ENCODE results near the gene FLCN. TPM values are rescaled to one million over a fixed set of nuclear protein-coding genes. Genes with fewer than 3 reads are reported as not detected.
A peak's percentile ranks its signal among the peaks of the same experiment; 100 is the strongest.

FLCN gene
- polyA plus RNA-seq, 1 donor from 2014 or later = 34.0 TPM

- Histone ChIP-seq H2AFZ (ENCODE audit: low read depth, low read length) (no peak overlapping the region), H3K9me3 (ENCODE audit: low read length) (no peaks in the 10 kb centered on the region), H3K4me3 (ENCODE audit: low read length) (peak overlapping the region; percentile 100), H3F3A (ENCODE audit: insufficient read depth, low read length, poor library complexity, severe bottlenecking) (no peaks in the 10 kb centered on the region), H3K27ac (ENCODE audit: low read length) (no peak overlapping the region), H3K9ac (ENCODE audit: low read length) (peak overlapping the region; percentile 96), H3K9me2 (ENCODE audit: insufficient read depth, low read length) (no peaks in the 10 kb centered on the region), H4K20me1 (ENCODE audit: insufficient read depth) (no peaks in the 10 kb centered on the region), H3K79me2 (replicated peaks; ENCODE audit: insufficient read depth, low read length) (peaks cover 22% of the 10 kb centered on the region), H3K27me3 (ENCODE audit: insufficient read depth, low read depth, low read length) (no peaks in the 10 kb centered on the region), H3K36me3 (ENCODE audit: insufficient read depth, low read length) (no peaks in the 10 kb centered on the region), H3K4me2 (ENCODE audit: low read length) (peak overlapping the region; percentile 94)
- TF ChIP-seq, protein P1, sequence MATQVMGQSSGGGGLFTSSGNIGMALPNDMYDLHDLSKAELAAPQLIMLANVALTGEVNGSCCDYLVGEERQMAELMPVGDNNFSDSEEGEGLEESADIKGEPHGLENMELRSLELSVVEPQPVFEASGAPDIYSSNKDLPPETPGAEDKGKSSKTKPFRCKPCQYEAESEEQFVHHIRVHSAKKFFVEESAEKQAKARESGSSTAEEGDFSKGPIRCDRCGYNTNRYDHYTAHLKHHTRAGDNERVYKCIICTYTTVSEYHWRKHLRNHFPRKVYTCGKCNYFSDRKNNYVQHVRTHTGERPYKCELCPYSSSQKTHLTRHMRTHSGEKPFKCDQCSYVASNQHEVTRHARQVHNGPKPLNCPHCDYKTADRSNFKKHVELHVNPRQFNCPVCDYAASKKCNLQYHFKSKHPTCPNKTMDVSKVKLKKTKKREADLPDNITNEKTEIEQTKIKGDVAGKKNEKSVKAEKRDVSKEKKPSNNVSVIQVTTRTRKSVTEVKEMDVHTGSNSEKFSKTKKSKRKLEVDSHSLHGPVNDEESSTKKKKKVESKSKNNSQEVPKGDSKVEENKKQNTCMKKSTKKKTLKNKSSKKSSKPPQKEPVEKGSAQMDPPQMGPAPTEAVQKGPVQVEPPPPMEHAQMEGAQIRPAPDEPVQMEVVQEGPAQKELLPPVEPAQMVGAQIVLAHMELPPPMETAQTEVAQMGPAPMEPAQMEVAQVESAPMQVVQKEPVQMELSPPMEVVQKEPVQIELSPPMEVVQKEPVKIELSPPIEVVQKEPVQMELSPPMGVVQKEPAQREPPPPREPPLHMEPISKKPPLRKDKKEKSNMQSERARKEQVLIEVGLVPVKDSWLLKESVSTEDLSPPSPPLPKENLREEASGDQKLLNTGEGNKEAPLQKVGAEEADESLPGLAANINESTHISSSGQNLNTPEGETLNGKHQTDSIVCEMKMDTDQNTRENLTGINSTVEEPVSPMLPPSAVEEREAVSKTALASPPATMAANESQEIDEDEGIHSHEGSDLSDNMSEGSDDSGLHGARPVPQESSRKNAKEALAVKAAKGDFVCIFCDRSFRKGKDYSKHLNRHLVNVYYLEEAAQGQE (IDR thresholded peaks at IDR 0.05; ENCODE audit: borderline replicate concordance) = no peak
- TF ChIP-seq MXI1 (conservative IDR thresholded peaks at IDR 0.05; ENCODE audit: poor library complexity, severe bottlenecking) (no peak), EZH2 (IDR thresholded peaks at IDR 0.05; ENCODE audit: borderline replicate concordance, insufficient read depth, low read length, poor library complexity, severe bottlenecking) (no peak)
Measured at GRCh38 chr17:17235212-17236174, 1.5 kb downstream of the FLCN start.

DNA sequence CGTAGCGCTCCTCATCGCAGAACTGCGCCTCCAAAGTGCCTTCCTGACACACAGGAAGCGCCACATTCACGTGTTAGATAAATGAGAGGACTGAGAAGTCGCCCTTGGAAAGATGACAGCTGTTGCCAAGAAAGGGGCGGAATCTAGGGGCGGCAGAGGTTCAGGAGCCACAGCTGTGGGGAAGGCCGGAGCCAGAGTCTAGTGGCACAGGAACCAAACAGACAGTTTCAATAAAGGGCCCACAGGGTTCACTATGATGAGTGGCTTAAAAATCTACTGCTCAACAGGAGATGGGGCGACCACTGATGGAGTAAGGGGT lies 4.7 kb downstream of the FLCN start:
- Histone ChIP-seq H3K9me2 (ENCODE audit: insufficient read depth, low read length) (no peaks in the 10 kb centered on the region), H3K9ac (ENCODE audit: low read length) (no peak overlapping the region), H2AFZ (ENCODE audit: low read depth, low read length) (no peak overlapping the region), H3K36me3 (ENCODE audit: insufficient read depth, low read length) (no peaks in the 10 kb centered on the region), H3K4me2 (ENCODE audit: low read length) (no peak overlapping the region), H3K4me3 (ENCODE audit: low read length) (no peak overlapping the region), H3F3A (ENCODE audit: insufficient read depth, low read length, poor library complexity, severe bottlenecking) (no peaks in the 10 kb centered on the region), H4K20me1 (ENCODE audit: insufficient read depth) (no peaks in the 10 kb centered on the region), H3K27ac (ENCODE audit: low read length) (no peak overlapping the region), H3K27me3 (ENCODE audit: insufficient read depth, low read depth, low read length) (no peaks in the 10 kb centered on the region), H3K9me3 (ENCODE audit: low read length) (no peaks in the 10 kb centered on the region), H3K79me2 (replicated peaks; ENCODE audit: insufficient read depth, low read length) (peaks cover 22% of the 10 kb centered on the region)
- no peak for TF ChIP-seq SMC3 (conservative IDR thresholded peaks at IDR 0.05; ENCODE audit: poor library complexity)
- TF ChIP-seq POLR2AphosphoS5 (IDR thresholded peaks at IDR 0.05) = no peak
- TF ChIP-seq RAD21 (conservative IDR thresholded peaks at IDR 0.05) = no peak

DNA sequence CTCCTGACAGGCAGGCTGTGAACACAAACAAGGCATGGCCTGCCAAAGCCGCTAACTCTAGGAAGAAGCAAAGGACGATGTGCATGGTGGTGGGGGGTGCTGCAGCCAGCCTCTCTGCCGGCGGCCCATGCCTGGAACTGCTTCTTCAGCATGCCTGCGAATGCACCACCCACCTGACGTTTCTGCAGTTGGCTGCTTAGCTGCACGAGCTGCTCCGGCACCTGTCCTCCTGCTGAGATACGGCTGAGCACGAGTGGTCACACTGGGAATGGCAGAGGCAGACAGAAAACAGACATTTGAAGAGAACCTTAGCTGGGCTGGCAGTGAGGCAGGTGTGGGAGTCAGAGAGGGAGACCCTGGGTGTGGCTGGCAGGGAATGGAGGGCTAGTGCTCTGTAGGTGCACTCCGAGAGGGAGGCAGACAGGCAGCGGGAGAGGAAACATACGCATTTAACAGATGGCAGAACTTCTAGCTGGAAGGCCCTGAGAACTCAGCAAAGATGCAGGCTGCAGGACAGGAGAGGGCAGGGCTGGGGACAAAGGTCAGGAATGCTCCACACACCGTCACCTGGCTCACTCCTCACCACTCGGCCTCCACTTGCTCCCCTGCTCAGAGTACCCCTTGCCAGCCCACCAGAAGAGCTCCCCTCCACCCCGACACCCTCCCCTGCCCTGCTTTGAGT lies 5.2 kb downstream of the FLCN start:
- Histone ChIP-seq H3K36me3 (ENCODE audit: insufficient read depth, low read length) (no peaks in the 10 kb centered on the region), H3K4me3 (ENCODE audit: low read length) (no peak overlapping the region), H3F3A (ENCODE audit: insufficient read depth, low read length, poor library complexity, severe bottlenecking) (no peaks in the 10 kb centered on the region), H3K27me3 (ENCODE audit: insufficient read depth, low read depth, low read length) (no peaks in the 10 kb centered on the region), H3K9me2 (ENCODE audit: insufficient read depth, low read length) (no peaks in the 10 kb centered on the region), H3K79me2 (replicated peaks; ENCODE audit: insufficient read depth, low read length) (peaks cover 21% of the 10 kb centered on the region), H3K4me2 (ENCODE audit: low read length) (no peak overlapping the region), H3K9ac (ENCODE audit: low read length) (no peak overlapping the region), H4K20me1 (ENCODE audit: insufficient read depth) (no peaks in the 10 kb centered on the region), H2AFZ (ENCODE audit: low read depth, low read length) (no peak overlapping the region), H3K9me3 (ENCODE audit: low read length) (no peaks in the 10 kb centered on the region), H3K27ac (ENCODE audit: low read length) (no peak overlapping the region)
- TF ChIP-seq MXI1 (conservative IDR thresholded peaks at IDR 0.05; ENCODE audit: poor library complexity, severe bottlenecking) (no peak), RAD21 (conservative IDR thresholded peaks at IDR 0.05) (no peak), EZH2 (IDR thresholded peaks at IDR 0.05; ENCODE audit: borderline replicate concordance, insufficient read depth, low read length, poor library complexity, severe bottlenecking) (no peak)
- TF ChIP-seq, protein P2, sequence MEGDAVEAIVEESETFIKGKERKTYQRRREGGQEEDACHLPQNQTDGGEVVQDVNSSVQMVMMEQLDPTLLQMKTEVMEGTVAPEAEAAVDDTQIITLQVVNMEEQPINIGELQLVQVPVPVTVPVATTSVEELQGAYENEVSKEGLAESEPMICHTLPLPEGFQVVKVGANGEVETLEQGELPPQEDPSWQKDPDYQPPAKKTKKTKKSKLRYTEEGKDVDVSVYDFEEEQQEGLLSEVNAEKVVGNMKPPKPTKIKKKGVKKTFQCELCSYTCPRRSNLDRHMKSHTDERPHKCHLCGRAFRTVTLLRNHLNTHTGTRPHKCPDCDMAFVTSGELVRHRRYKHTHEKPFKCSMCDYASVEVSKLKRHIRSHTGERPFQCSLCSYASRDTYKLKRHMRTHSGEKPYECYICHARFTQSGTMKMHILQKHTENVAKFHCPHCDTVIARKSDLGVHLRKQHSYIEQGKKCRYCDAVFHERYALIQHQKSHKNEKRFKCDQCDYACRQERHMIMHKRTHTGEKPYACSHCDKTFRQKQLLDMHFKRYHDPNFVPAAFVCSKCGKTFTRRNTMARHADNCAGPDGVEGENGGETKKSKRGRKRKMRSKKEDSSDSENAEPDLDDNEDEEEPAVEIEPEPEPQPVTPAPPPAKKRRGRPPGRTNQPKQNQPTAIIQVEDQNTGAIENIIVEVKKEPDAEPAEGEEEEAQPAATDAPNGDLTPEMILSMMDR (IDR thresholded peaks at IDR 0.05; ENCODE audit: poor library complexity, severe bottlenecking) = no peak

Measured in neural cell (in vitro differentiated cells).